Measurements from ENCODE around the gene RFX8.
"Not testable (repeated sequence)": the region's sequence is repeated elsewhere in the genome, so short reads cannot be mapped to it uniquely, and the experiment has no call there.

RFX8 gene

GRCh38 chr2:101352631-101353030 lies 122.3 kb downstream of the RFX8 start:
- not testable (repeated sequence) for DNase-seq (ENCODE audit: low read depth, low spot score)

GRCh38 chr2:101351207-101351606 lies 123.7 kb downstream of the RFX8 start:
- no peak for DNase-seq (ENCODE audit: low read depth, low spot score)

GRCh38 chr2:101349893-101350662 lies 124.8 kb downstream of the RFX8 start:
- no peak for DNase-seq (ENCODE audit: low read depth, low spot score)

- DNase-seq (ENCODE audit: low read depth, low spot score): no peak
Observed at GRCh38 chr2:101348883-101349282, 126.0 kb downstream of the RFX8 start.
